ENCODE data around the gene SMCO2. TPM values are rescaled to one million over a fixed set of nuclear protein-coding genes. Genes with fewer than 3 reads are reported as not detected.

The SMCO2 gene
- total RNA-seq, 1 experiment from 2014 or later = 1.7 TPM

DNA sequence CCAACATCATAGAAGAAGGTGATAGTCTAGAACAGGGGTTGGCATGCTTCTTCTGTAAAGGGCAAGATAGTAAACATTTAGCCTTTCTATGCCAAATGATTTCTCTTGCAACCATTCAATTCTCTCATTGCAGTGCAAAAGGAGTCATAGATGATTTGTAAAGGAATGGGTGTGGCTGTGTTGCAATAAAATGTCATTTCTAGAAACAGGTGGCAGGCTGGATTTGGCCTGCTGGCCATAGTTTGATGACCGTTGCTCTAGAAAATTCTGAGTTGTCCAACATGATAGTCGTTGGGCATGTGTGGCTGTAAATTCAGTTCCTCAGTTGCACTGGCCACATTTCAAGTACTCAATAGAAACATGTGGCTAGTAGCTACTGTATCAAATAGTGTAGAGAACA, 21.7 kb downstream of the SMCO2 start:
- POLR2A ChIA-PET (ENCODE audit: unreplicated experiment) = no interaction called here
- Histone ChIP-seq H3K4me3 (ENCODE audit: low read length) (no peak overlapping the region), H3K9me3 (ENCODE audit: low read length) (no peaks in the 10 kb centered on the region), H3K4me1 (ENCODE audit: insufficient read depth, low read length) (no peaks in the 10 kb centered on the region), H2AFZ (ENCODE audit: low read length) (no peak overlapping the region), H3K79me2 (ENCODE audit: low read length) (no peaks in the 10 kb centered on the region), H3K27ac (ENCODE audit: low read length) (no peak overlapping the region), H3K4me2 (ENCODE audit: low read length) (no peak overlapping the region), H4K20me1 (ENCODE audit: low read length) (no peaks in the 10 kb centered on the region), H3K9me2 (replicated peaks; ENCODE audit: low read length) (no peaks in the 10 kb centered on the region), H3K9ac (ENCODE audit: low read length) (no peak overlapping the region), H3F3A (ENCODE audit: low read length, unreplicated experiment) (no peaks in the 10 kb centered on the region), H3K36me3 (ENCODE audit: low read depth, low read length) (no peaks in the 10 kb centered on the region), H3K27me3 (ENCODE audit: low read length) (no peaks in the 10 kb centered on the region)
- no peak for ATAC-seq
- TF ChIP-seq EZH2 (IDR thresholded peaks at IDR 0.05; ENCODE audit: low read length, unreplicated experiment) (no peak), CTCF (conservative IDR thresholded peaks at IDR 0.05; ENCODE audit: low read depth, low read length) (no peak), EZH2phosphoT487 (IDR thresholded peaks at IDR 0.05; ENCODE audit: borderline replicate concordance, low read length) (no peak)
- intact Hi-C loops (cut with micrococcal nuclease) = no loop called here
- CTCF ChIA-PET = interaction anchor here (0.6 kb wide), 1 partner anchor 25 kb away, joined by 5 read pairs; no protein-coding TSS in a partner anchor
- no peak for DNase-seq
- no TSS peak for BruUV-seq (replicated peaks)

- POLR2A ChIA-PET (ENCODE audit: unreplicated experiment) = no interaction called here
- CTCF ChIA-PET = no interaction called here
- no peak overlapping the region for H3K4me3 ChIP-seq (ENCODE audit: low read length)
Observed at GRCh38 chr12:27469176-27469736, 22.7 kb downstream of the SMCO2 start.

More at GRCh38 chr12:27469176-27469736, 22.7 kb downstream of the SMCO2 start:
- H2AFZ ChIP-seq (ENCODE audit: low read length) = no peak overlapping the region
- no peak overlapping the region for H3K27ac ChIP-seq (ENCODE audit: low read length)
- no peaks in the 10 kb centered on the region for H3K9me2 ChIP-seq (replicated peaks; ENCODE audit: low read length)
- peaks cover 5% of the 10 kb centered on the region for H3K4me1 ChIP-seq (ENCODE audit: insufficient read depth, low read length)
- H3K9me3 ChIP-seq (ENCODE audit: low read length) = no peaks in the 10 kb centered on the region
- H3K27me3 ChIP-seq (ENCODE audit: low read length) = no peaks in the 10 kb centered on the region
- no peak for DNase-seq
- no peak overlapping the region for H3K9ac ChIP-seq (ENCODE audit: low read length)
- no peak overlapping the region for H3K4me2 ChIP-seq (ENCODE audit: low read length)
- intact Hi-C loops (cut with micrococcal nuclease) = no loop called here
- no peaks in the 10 kb centered on the region for H3F3A ChIP-seq (ENCODE audit: low read length, unreplicated experiment)
- H3K36me3 ChIP-seq (ENCODE audit: low read depth, low read length) = no peaks in the 10 kb centered on the region
- H4K20me1 ChIP-seq (ENCODE audit: low read length) = no peaks in the 10 kb centered on the region
- no TSS peak for BruUV-seq (replicated peaks)
- TF ChIP-seq CTCF (conservative IDR thresholded peaks at IDR 0.05; ENCODE audit: low read depth, low read length) (no peak), EZH2phosphoT487 (IDR thresholded peaks at IDR 0.05; ENCODE audit: borderline replicate concordance, low read length) (no peak)
- H3K79me2 ChIP-seq (ENCODE audit: low read length) = no peaks in the 10 kb centered on the region
- ATAC-seq = no peak
